Keratinocyte (primary cell): ENCODE measurements around the gene RAPGEF1.

Experiments used
- CTCF ChIP-seq, 3 experiments: IDR thresholded peaks in 1 of 3; conservative IDR thresholded peaks in 1 of 3; optimal IDR thresholded peaks in 1 of 3; 2 replicates in 2 of 3; 3 replicates in 1 of 3; pipeline versions ENCODE3 to v1.5.1; 2011; ENCODE audit warnings: low read length in 3 of 3, mild to moderate bottlenecking in 3 of 3, moderate library complexity in 2 of 3, control low read depth in 1 of 3, inconsistent platforms in 1 of 3; ENCODE audit not compliant: insufficient read depth in 2 of 3; ENCODE audit errors: extremely low read depth in 1 of 3
- EZH2 ChIP-seq: IDR thresholded peaks from one replicate; pipeline ENCODE4 v1.6.1; 2012; ENCODE audit warnings: inconsistent platforms, mild to moderate bottlenecking, low read length, moderate library complexity

- TF ChIP-seq CTCF (optimal IDR thresholded peaks at IDR 0.05 in 1 of 3, IDR thresholded peaks at IDR 0.05 in 1 of 3, conservative IDR thresholded peaks at IDR 0.05 in 1 of 3; ENCODE audit: extremely low read depth in 1 of 3, insufficient read depth in 2 of 3, low read length in 3 of 3) (no peak), EZH2 (no peak)
Observed at GRCh38 chr9:131562032-131562959, 177.6 kb downstream of the RAPGEF1 start.
